HG03439 (cell line): ENCODE data around the gene CERK.

ENCODE experiments used
- ATAC-seq: cut with Tn5 transposase; IDR thresholded peaks from one replicate; pipeline ENCODE4 v1.9.1; 2021; ENCODE audit warnings: mild to moderate bottlenecking, moderate library complexity; ENCODE audit not compliant: unreplicated experiment

The CERK gene

DNA sequence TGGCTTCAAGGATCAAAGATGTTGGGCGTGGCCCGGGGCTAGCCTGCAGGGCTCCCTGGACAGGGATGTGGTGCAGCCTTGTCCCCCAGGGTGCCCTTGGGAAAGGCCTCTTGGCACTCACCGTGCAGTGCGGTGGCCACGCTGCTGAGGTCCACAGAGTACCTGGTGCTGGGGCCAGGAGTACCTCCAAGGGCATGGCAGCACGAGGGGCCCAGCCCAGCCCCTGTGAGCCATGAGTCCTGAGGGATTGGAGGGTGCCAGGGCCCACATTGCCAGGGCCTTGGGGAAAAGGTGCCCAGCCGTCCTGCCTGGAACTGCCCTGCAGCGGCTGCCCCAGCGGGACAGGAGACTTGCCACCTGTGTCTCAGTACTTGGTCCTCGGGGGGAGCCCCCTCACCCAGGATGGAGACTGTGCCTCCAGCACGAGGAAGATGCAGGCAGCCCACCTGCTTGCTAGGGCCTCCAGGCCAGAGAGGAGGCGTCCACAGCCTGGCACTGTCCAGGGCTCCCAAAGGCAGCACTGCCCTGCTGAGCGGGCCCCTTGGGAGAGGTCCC, 73.7 kb downstream of the CERK start:
- no peak for ATAC-seq

DNA sequence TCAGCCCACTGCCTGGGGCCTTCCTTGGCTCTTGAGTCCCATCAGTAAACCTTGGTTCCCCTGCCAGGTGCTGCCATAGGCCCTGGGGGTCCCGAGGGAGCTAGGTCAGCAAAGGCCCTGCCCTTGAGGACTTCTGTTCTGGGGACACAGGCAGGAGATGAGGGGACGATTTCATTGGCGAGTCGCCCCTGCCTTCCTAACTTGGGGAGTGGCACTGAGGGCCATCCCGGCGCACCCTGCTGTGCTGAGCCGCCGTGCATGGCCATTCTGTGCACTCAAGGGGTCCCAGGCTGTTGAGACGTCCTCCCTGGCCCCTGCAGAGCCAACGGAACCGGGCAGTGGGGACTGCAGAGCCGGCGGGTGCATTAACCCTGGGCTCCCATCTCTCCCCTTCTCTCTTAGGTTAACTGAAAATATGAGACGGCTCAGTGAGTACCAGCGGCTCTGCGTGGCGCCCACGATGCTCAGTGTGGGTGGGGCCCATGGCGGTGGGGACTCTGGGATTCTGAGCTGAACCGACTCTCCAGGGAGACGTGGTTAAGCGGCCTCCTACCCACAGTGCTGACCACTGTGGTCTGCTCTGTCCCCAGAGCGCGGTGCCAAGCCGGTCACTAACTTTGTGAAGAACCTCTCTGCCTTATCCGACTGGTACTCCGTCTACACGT, 74.5 kb downstream of the CERK start:
- ATAC-seq: no peak

DNA sequence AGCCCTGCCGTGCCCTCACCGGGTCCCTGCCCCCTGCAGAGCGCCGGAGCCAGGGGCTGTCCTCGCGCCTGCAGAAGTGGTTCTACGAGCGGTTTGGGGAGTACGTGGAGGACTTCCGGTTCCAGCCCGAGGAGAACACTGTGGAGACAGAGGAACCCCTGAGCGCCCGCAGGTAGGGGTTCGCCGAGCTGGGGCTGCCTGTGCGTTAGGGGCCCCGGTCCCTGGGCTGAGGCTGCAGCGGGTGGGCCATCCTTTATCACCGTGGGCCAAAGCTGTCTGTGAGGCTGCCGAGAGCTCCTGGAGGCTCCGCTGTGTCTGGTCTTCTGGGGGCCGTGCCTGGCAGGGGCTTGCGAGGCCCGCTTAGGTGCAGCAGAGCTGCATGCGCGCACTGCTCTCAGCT, 75.1 kb downstream of the CERK start:
- ATAC-seq: no peak

DNA sequence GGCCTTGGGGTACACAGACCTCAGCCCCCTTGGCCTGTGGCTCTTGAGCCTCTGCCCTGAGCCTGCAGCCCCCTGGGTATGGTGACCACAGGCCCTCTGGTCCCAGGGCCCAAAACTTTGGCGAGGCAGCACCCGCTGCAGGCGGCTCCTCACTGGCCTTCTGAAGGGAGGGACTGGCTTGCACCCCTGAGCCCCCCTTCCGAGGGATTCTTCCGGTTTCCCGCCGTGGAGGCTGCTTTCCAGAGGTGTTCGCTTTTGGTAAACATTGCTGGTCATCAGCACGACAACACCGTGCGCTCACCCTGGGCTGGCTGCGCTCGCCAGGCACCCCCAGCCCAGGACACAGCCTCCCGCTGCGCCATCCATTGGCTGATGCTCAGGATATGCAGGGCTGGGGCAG, 75.8 kb downstream of the CERK start:
- no peak for ATAC-seq

DNA sequence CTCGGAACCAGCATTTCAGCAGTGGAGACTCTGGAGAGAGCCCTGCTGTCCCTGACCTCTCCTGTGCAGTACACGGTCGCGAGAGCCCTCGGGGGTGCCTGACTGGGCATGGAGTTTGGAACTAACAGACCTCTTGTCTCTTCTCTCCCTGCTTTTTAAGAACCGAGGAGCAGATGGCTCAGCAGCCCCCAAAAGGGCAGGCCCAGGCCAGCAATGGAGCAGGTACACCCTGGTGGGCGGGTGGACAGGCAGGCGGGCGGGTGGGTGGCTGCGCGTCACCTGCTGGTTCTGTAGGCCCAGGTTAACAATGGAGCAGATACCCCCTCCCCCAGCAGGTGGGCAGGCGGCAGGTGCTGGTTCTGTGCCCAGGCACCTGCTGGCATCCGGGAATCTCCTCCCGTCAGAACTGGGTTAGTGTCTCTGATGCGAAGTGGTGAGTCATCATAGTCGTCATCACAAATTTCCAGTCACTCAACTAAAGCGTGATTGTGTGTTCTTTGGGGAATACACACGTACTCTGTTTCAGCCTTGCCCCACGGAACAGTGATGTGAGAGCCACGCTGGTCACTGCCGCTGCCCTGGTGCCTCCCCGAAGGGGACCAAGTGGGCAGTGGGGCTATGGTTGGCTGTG, 76.7 kb downstream of the CERK start:
- ATAC-seq: no peak

DNA sequence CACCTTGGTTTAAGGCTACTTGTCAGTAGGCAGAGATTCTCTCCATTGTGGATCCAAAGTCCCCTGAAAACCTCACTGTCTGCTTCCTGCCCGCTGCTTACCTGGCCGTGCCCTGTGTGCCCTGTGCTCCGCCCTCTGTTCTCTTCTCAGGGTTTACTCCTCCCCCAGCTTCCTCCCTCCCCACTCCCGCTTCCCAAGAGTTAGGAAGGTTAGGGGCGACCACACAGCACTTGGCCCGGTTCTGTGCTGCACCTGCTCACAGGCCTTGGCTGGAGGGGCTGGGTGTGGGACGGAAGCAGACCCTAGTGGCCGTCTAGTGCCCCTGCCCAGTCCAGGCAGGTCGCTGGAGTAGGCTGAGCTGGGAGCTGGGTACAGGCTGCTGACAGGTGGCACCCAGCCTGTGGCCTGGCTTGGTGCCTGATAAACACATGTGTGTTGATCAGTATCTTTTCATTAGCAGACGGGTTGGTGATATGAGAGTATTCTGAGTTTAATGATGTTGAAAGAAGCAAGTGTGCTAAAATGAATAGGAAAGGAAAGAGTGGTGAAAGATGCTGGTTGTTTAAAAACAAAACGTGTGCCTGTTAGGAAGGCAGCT, 77.3 kb downstream of the CERK start:
- ATAC-seq: no peak

DNA sequence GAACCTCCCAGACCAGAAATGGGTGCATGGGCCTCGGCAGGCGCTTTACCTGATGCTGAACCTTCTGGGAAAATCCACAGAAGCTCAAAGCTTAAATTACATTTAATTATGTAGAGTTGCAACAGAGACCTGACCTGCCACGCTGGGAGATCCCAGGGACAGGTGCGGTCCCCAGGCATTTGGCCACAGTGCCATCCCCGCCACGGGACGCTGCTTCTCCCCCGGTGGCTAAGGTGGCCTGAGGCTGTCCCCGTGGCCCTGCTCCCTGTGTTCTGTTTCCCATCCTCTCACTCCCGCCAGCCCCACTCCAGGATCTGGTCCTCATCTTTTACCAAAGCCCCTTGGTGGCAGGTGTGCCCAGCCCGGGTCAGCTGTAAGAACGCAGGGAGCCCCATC, 78.3 kb downstream of the CERK start:
- no peak for ATAC-seq

DNA sequence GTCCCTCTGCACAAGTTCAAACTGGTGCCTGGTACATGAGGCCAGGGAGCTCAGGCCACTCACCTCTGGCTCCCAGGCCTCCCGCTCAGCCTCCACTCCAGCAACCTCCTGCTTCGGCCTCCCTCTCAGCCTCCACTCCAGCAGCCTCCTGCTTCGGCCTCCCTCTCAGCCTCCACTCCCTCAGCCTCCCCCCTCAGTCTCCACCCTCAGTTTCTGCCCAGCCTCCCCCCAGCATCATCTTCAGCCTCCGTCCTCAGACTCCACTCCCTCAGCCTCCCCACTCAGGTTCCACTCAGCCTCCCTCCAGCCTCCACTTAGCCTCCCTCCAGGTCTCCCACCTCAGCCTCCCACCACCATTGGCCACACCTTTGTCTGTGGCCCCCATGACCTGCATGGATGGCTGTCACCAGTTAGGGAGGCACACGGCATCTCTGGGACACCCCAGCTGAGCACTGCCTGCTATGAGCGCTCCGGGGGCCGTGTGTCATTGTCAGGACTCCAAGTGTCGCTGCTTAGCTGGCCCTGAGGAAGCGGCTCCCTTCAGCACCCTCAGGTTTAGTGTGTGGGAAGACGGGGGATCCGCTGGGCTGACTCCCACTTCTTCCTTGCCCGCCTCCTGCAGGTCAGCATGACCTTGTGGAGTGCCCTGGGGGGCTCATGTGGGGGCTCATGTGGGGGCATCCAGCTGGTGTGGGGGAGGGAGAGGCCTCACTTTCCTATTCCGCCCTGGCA, 78.8 kb downstream of the CERK start:
- no peak for ATAC-seq

DNA sequence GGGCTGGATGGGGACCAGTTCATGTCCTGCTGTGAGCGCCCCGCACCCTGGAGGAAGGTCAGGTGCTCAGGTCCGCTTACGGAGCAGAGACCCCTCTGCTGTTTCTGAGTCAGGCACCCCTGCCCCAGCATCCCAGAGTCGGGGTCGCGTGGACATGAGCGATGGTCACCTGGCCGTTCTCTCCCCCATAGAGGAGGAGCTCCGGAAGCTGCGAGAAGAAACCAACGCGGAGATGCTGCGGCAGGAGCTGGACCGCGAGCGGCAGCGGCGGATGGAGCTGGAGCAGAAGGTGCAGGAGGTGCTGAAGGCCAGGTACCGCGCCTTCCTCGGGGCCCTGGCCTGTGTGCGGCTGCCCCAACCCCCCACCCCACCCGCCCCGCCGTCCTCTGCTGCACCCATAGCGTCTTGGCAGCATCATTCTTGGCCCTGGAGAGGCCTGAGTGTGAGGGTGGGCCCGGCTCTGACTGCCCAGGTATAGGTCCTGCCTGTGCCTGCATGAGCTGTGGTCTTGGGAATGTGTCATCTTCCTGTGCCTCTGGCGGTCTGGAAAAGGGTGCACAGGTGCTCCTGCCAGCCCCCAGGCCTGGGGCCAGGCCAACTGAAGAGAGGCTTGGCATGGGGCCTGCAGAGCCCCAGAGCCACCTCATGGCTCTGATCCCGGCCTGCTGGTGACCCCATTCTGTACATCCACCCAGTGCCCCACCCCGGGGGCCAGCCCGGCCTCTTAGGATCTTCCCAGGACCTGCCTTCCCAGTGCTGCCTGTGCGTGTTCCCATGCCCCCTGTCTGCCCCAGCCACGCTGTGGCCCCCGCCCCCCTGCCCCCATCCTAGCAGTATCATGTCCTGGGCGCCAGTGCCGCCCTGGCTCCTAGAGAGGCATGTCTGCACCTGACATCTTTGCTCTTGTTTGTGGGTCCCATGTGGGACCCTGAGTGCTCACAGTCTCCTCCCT, 79.8 kb downstream of the CERK start:
- ATAC-seq: no peak

DNA sequence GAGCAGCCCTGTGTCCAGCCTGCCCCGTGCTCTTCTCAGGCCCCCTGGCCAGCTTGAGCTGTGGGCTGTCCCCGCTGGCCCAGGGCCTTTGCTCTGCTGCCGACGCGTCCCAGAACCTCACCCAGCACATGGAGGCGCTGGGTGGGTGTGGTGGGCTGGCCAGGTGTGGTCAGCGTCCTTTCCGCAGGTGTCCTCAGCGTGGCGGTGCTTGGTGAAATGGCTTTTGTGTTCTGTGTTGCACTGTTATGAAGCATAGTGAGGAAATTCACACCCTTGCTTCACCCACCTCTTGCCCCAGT, 80.4 kb downstream of the CERK start:
- no peak for ATAC-seq

DNA sequence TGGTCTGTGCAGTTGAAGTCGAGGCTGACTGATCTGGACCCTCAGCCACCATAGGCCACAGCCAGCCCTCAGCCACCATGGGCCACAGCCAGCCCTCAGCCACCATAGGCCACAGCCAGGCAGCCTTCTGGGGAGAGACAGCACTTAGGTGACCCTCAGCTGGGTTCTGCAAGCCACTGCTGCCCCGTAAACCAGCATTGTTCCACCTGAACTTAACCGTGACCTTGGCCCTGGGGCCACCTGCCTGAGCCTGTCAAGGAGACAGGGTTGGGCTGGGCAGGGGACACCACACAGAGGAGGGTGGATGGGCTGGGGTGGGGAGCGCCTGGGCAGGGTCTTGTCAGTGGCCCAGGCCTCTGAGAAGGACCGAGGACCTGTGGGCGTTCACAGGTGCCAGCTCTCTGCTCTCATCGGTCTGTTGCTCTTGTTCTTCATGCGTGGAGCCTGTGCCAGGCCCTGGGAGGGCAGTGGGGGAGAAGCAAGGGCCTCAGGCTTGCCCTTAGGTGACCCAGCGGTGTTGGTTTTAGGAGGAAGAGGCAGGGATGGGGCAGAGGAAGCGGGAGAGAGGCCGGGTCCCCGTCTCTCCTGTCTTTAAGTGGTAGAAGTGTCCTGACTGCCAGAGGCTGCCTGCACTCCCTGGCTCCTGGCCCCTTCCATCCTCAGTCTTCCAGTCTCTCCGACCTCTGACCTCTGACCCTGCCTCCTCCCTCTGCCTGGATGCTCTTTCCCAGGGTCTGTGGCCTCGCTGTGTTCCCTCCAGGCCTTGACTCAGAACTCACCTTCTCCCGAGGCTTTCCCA, 81.0 kb downstream of the CERK start:
- no peak for ATAC-seq

DNA sequence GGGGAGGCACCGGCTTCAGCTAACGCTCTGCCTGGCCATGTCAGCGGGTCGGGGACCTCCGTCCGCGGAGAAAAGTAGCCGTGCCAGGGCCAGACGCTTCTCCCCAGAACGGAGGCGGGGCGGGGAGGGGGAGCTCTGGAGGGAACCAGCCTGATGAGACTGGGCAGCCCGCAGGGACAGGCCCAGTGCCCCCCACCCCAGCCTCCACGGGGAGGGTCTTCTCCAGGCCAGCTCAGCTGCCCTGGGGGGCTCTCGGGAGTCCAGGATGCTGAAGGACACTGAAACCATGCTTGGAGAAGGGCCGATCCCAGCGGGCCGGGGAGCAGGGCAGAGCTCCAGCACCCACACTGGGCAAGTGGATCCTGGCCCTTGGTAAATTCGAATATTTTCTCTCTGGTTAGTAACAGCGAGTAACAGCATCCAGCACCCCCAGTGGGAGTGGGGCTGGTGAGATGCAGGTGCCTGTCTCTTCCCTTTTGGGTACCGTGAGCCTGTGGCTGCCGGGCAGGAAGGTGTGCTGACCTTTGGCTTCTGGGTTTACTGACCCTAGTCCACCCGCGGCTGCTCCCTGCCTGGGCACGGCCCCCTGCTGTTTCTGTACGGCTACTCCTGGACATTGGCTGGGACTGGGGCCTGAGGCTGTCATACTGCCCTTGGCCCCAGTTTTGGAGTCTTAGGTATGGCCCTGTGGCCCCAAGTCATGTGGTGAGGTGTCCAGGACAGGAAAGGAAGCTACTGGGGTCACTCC, 82.0 kb downstream of the CERK start:
- no peak for ATAC-seq

DNA sequence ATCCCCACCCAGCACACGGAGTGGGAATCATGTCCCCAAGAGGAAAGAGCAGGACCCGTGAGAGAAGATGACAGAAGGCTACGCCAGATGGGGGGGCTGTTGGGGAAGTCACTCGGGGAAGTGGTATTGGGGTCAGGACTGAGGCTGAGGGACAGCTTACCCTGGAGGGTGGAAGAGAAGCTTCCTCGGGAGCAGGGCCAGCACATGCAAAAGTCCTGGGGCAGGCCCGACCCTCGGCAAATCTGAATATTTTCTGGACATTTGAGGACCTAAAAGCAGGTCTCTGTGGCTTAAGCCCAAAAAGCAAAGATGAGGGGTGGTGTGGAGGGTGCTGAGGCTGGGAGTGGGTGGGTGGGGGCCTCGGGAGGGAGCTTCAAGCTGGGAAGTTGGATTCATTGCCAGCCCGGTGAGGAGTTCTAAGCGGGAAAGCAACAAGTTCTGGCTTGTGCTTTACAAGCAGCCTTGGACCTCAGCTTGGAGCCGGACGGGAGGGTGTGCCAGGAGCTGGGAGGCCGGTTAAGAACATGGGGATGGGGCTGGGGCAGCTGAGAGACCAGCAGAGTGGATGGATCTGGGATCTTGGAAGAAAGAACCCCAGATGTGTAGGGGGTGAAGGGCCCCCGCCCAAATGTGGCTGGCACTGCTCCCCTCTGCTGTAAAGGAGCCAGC, 83.0 kb downstream of the CERK start:
- no peak for ATAC-seq

DNA sequence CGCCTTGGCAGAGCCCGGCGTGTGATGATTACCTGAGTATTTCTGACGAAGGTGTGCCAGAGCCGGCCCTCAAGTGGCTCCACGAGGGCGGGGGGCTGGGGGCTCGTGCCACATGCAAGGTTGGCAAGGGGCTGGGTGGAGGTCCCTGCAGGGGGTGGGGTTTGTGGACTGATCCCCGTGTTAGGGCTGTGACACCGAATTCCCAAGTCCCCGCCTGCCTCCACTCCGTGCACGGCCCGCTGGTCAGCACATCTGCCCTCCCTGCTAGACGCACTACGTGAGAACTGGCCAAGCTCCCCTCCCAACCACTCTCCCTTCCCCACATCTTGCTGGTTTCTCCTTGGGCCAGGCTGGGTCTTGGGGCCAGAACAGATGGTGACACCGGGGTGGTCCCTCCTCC, 83.6 kb downstream of the CERK start:
- no peak for ATAC-seq

DNA sequence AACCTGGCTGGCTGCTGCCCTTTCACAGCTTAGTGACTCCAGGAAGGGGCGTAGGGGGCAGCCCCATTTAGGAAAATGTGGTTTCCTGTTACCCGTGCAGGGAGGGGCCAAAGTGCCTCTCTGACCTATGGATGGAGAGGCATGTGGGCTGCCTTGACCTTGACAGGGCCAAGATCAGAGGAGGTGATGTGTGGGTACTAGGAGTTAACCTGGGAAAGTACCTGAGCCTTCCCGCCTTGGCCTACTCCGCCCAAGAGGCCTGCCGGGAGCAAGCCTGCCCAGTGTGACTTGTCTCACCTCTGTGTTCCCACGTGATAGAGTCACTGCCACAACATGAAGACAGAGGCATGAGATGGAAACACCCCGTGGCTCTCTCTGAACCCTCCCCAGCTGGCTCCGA, 84.5 kb downstream of the CERK start:
- no peak for ATAC-seq

DNA sequence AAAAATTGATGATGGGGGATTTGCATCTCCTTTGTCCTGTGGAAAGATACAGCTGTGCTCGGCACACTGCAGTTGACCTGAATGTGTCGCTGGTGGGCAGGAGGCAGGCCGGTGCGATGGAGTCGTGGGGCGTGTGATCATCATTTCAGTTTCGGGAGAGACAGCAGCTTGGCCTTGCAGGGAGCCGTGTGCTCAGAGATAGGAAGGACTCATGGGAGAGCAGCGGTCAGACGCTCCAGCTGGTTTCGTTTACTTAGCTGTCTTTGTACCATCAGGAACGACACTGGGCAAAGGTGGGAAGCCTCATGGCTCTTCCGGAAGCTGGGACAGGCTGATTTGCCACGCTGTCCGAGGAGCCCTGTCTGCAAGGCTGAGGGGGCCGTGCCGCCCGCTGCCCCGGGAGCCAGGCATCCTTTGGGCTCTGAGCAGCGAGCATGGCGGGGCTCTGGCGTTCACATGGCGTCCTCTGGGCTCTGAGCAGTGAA, 85.2 kb downstream of the CERK start:
- ATAC-seq: no peak

DNA sequence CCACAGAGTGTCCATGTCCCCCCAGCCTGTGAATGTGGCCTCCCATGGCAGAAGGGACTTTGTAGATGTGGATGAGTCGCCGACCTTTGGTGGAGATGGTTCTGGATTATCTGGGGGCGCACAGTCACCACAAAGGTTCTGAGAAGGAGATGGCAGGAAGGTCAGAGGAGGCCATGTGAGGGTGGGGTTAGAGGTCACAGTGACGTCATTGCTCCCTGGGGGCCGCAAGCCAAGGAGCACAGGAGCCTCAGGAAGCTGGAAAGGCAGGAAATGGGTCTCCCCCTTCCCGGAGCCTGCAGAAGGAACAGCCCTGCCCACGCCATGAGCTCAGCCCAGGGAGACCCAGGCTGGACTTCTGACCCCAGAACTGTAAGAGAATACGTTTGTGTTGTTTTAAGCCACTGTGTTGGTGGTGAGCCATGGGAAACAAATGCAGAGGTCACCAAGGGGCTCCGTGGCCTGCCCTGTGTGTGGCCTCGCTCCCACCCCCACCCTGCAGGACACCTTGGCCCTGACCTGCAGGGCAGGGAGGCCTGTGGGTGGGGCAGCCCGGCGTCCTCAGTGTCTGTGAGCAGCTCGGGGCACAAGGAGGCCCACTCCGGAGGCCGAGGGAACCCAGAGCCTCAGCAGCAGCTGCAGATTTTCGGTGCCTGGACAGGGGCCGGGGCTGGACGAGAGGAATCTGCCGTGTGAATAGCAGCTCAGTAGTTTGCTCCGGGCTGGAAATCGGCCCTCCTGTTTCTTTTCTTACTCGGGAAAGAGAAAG, 85.8 kb downstream of the CERK start:
- ATAC-seq: no peak

DNA sequence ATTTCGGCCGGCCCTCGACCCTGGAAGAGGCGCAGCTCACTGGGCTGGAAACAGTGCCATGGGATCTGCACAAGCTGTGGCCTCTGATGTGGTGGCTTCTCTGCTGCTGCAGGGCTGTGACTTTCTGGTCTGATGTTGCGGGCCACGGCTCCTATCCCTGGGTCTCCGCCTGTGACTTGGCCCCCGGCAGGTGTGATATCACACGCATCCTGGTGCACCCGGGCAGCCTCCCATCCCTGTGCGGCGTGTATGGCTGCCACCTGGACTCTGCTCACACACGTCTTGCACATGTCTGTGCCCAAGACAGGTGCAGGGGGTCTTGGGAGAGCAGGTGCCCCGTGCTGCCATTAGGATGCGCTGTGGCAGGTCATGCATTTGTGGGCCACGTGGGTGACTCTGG, 86.7 kb downstream of the CERK start:
- no peak for ATAC-seq
